ENCODE measurements around the gene SPATA31A6.
"Not testable (repeated sequence)": the region's sequence is repeated elsewhere in the genome, so short reads cannot be mapped to it uniquely, and the experiment has no call there.

The SPATA31A6 gene

DNA sequence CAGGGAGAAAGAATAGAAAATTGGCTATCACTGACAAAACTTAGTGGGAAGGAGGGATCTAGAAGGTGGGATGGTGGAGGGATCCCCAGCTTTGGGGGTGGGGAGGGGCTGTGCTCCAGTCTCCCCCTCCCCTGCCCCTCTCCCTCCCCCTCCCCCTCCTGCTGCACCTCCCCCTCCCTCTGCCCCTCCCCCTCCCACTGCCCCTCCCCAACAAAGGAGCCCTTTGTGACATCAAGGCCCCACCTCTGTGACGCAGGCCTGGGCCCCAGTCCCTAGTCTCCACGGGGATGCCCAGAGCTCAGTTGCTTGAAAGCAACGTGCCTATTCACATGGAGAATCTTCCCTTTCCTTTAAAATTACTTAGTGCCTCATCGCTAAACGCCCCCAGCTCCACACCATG, at the start of gene SPATA31A6:
TSS of gene SPATA31A6 (plus strand) at position 301 of the 400 bp plus-strand sequence. CDS start at position 330, 29 bp downstream.
- not testable (repeated sequence) for DNase-seq

DNA sequence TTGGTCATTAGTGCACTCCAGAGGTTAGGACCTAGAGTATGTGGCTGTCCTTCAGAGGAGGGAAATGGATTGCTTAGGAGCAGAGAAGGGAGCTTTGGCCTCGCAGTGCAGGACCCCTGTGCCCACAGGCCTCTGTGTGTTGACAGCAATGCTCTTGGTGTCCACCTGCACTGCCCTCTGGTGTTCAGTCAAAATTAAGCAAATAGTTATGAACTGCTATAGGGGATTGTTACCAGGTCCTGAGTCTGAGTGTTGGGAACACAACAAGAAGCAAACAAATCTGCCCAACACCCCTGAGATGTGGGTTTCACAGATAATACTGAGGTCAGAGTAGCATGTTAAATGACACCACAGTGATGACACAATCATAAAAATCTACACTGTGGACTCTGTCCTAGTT, 23.2 kb upstream of the SPATA31A6 start:
- DNase-seq: peak; percentile 1

- DNase-seq: not testable (repeated sequence)
These were observed 36.4 kb downstream of the SPATA31A6 start for GRCh38 chr9:42219861-42220260.

DNA sequence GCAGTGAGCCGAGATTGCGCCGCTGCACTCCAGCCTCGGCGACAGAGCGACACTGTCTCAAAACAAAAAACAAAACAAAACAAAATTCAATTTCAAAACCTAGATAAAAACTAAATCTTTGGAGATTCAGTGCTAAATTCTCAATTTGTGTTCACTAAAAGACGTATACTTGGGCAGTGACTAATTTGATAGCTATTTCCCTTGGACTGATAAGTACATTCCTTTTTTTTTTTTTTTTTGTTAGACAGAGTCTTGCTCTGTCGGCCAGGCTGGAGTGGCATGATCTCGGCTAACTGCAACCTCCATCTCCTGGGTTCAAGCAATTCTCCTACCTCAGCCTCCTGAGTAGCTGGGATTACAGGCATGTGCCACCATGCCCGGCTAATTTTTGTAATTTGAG, 39.8 kb downstream of the SPATA31A6 start:
- peak; percentile 4 for DNase-seq

DNA sequence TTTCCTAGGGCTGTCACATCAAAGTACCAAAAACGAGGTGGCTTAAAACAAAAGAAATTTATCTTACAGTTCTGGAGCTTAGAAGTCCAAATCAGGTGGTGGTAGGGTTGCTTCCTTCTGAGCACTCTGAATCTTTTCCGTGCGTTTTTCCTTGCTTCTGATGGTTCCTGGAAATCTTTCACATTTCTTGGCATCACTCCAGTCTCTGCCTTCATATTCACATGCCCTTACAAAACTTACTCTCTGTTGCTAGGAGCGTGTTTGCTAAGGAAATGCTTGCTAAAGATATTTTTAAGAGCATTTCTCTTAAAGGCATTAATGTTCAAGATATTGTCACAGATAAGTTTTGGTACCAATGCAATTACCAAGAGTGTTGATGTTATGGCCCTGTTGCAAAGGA, 49.6 kb downstream of the SPATA31A6 start:
- DNase-seq: not testable (repeated sequence)

DNA sequence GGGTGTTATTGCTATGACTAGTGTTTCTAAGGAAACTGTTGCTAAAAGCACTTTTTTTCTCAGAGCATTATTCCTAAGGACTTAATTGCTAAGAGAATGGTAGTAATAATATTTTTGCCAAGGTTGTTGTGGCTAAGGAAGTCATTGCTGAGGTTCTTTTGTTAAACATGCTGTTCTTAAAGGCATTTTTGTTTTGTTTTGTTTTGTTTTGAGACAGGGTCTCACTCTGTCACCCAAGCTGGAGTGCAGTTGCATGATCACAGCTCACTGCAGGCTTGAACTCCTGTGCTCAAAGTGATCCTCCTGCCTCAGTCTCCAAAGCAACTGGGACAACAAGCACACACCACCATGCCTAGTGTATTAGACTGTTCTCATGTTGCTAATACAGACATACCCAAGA, 51.2 kb downstream of the SPATA31A6 start:
- not testable (repeated sequence) for DNase-seq

DNA sequence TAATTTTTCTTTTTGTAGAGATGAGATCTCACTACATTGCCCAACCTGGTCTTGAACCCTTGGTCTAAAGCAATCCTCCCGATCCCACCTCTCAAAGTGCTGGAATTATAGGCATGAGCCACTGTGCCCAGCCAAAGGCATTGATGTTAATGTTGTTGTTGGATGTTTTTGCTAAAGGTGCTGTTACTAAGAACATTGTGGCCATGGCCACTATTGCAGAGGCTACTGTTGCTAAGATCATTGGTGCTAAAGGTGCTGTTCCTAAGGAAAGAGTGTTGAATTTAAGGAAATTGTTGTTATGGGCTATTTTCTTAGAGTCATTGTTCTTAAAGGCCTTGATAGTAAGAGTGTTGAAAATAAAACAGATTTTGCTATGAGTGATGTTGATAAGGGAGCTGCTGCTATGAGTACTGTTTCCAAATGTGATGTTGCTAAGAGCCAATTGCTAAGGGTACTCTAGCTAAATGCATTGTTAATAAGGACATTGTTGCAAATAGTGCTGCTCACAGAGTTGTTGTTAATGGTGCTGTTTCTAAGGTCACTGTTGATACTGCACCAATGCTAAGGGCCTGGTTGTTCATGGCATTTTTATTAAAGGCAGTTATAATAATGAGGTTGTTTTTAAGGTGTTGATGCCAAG, 52.0 kb downstream of the SPATA31A6 start:
- DNase-seq: not testable (repeated sequence)

- not testable (repeated sequence) for DNase-seq
These were observed 52.6 kb downstream of the SPATA31A6 start for GRCh38 chr9:42236097-42236496.

DNA sequence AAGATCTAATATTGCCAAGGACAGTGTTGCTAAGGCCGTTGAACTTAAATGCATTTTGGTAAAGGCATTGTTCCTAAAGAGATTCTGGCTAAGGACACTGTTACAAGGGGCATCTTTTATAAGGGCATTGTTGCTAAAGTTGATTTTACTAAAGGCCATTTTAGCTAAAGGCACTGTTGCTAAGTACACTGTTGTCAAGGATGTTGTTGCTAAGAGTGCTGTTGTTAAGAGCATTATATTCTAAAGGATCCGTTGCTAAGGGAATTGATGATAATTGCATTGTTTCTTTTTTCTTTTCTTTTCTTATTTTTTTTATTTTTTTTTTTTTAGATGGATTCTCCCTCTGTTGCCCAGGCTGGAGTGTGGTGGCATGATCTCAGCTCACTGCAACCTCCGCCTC, 53.9 kb downstream of the SPATA31A6 start:
- not testable (repeated sequence) for DNase-seq

DNA sequence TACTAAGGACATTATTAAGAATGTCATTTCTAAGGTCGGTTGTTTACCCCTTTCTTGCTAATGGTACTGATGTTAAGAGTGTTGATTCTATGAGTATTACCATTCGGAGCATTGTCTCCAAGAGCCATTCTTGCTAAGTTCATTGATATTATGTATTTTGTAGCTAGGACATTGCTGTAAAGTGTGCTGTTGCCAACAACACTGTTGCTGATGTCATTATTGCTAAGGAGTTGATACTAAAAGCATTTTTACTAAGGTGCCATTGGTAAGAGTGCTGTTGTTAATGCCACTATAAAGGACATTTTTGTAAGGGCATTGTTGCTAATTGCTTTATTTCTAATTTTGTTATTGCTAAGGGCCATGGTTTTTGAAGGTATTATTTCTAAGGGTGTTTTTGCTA, 55.4 kb downstream of the SPATA31A6 start:
- not testable (repeated sequence) for DNase-seq
